Activated T-helper 1 cell treated with anti-CD3 and anti-CD28 coated beads, Interleukin-12 subunit alpha, Interleukin-12 subunit beta, Interleukin-2, Interleukin-4 antibody, amounts not matched to agents 30 ng/mL and 10 ng/mL and 1 ng/mL, durations not matched to agents 14 hours and 24 hours and 36 hours (primary cell): ENCODE data around the gene MBTD1. TPM values are rescaled to one million over a fixed set of nuclear protein-coding genes. Genes with fewer than 3 reads are reported as not detected.
"Not testable (repeated sequence)": the region's sequence is repeated elsewhere in the genome, so short reads cannot be mapped to it uniquely, and the experiment has no call there.

Experiments
- DNase-seq: peaks from one replicate; pipeline ENCODE4 v3.0.0; 2021; ENCODE audit warnings: low spot score
- H3K27ac Mint-ChIP-seq: one replicate; pipeline ENCODE4 v1.8.0; 2021; ENCODE audit warnings: mild to moderate bottlenecking, mixed read lengths
- H3K27me3 Mint-ChIP-seq: one replicate; pipeline ENCODE4 v1.8.0; 2022; ENCODE audit warnings: mild to moderate bottlenecking, moderate library complexity, mixed read lengths; ENCODE audit not compliant: insufficient read depth
- H3K36me3 Mint-ChIP-seq: one replicate; pipeline ENCODE4 v1.8.0; 2021; ENCODE audit warnings: low read depth, mixed read lengths
- H3K4me1 Mint-ChIP-seq: one replicate; pipeline ENCODE4 v1.8.0; 2021; ENCODE audit warnings: low read depth, mixed read lengths
- H3K4me3 Mint-ChIP-seq: one replicate; pipeline ENCODE4 v1.8.0; 2021; ENCODE audit warnings: mild to moderate bottlenecking, moderate library complexity, mixed read lengths
- H3K9me3 Mint-ChIP-seq: one replicate; pipeline ENCODE4 v1.8.0; 2021; ENCODE audit warnings: mixed read lengths
- intact Hi-C: fragments of 100-400 bp; cut with micrococcal nuclease; formaldehyde crosslinking; loops from one replicate; pipeline ENCODE4 v1.15.1; 2024
- total RNA-seq: library from RNA; stranded (reverse); gene quantifications from 2 replicates; pipeline ENCODE4 v1.2.3, GENCODE V29; 2022

The MBTD1 gene
- total RNA-seq, 1 donor from 2014 or later: 12.0 TPM

DNA sequence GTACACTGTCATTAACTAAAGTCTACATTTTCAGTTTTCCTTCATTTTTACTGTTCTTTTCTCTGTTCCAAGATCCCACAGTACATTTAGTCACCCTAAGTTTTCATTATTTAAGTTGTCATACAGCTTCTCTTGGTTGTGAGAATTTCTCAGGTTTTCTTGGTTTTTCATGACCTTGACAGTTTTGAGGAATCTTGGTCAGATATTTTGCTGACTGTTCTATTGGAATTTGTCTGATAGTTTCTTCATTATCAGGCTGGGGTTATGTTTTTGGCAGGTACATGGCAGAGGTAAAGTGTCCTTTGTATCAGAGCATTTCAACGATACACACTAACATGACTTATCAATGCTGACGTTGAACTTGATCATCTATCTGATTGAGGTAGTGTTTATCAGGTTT is 19.6 kb downstream of the MBTD1 start:
- no peak overlapping the region for H3K27ac Mint-ChIP-seq
- H3K4me3 Mint-ChIP-seq: no peak overlapping the region
- peaks cover 25% of the 10 kb centered on the region for H3K4me1 Mint-ChIP-seq
- no peaks in the 10 kb centered on the region for H3K9me3 Mint-ChIP-seq
- no peak for DNase-seq
- no peaks in the 10 kb centered on the region for H3K27me3 Mint-ChIP-seq
- intact Hi-C loops: no loop called here
- H3K36me3 Mint-ChIP-seq: peaks cover 4% of the 10 kb centered on the region

GRCh38 chr17:51238255-51238887 is 21.5 kb downstream of the MBTD1 start:
- DNase-seq: no peak
- Mint-ChIP-seq H3K4me3 (peak overlapping the region; percentile 3), H3K27ac (peak overlapping the region; percentile 11), H3K4me1 (peaks cover 31% of the 10 kb centered on the region), H3K27me3 (no peaks in the 10 kb centered on the region), H3K36me3 (peaks cover 4% of the 10 kb centered on the region), H3K9me3 (no peaks in the 10 kb centered on the region)
- intact Hi-C loops: no loop called here

- DNase-seq: no peak
- Mint-ChIP-seq H3K9me3 (no peaks in the 10 kb centered on the region), H3K36me3 (peaks cover 3% of the 10 kb centered on the region), H3K27ac (no peak overlapping the region), H3K4me1 (peaks cover 33% of the 10 kb centered on the region), H3K27me3 (no peaks in the 10 kb centered on the region), H3K4me3 (no peak overlapping the region)
- intact Hi-C loops: no loop called here
Observed at GRCh38 chr17:51234162-51234561, 25.7 kb downstream of the MBTD1 start.

DNA sequence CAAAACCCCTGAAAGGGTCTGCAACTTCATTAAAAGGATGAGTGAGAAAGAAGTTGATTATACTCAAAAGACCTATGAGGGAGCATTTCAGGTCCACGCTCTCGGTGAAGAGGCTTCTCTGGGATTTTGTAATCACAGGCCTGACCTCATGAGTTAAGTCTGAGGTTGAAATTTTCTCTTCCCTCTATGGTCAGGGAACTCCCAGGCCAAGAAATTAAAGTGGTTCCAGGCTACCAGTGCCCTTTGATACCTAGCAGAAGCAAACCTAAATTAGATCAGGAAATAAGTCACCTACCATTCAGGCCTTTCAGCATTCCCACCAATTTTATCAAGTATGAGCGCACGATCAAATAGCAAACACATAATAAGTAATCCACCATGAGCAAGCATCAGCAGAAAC is 27.9 kb downstream of the MBTD1 start:
- Mint-ChIP-seq H3K4me1 (peaks cover 16% of the 10 kb centered on the region), H3K36me3 (peaks cover 2% of the 10 kb centered on the region), H3K9me3 (no peaks in the 10 kb centered on the region), H3K27me3 (no peaks in the 10 kb centered on the region), H3K4me3 (no peak overlapping the region), H3K27ac (no peak overlapping the region)
- intact Hi-C loops: no loop called here
- DNase-seq: no peak

- DNase-seq: no peak
- peaks cover 18% of the 10 kb centered on the region for H3K4me1 Mint-ChIP-seq
- H3K36me3 Mint-ChIP-seq: peaks cover 2% of the 10 kb centered on the region
- H3K9me3 Mint-ChIP-seq: no peaks in the 10 kb centered on the region
- H3K27me3 Mint-ChIP-seq: no peaks in the 10 kb centered on the region
- no peak overlapping the region for H3K27ac Mint-ChIP-seq
- intact Hi-C loops: no loop called here
- H3K4me3 Mint-ChIP-seq: no peak overlapping the region
Observed at GRCh38 chr17:51230306-51230705, 29.5 kb downstream of the MBTD1 start.

GRCh38 chr17:51229889-51230288 is 30.0 kb downstream of the MBTD1 start:
- H3K4me1 Mint-ChIP-seq: peaks cover 22% of the 10 kb centered on the region
- intact Hi-C loops: no loop called here

GRCh38 chr17:51228161-51228560 is 31.7 kb downstream of the MBTD1 start:
- Mint-ChIP-seq H3K36me3 (peaks cover 12% of the 10 kb centered on the region), H3K27me3 (no peaks in the 10 kb centered on the region), H3K27ac (no peak overlapping the region), H3K4me3 (no peak overlapping the region), H3K4me1 (peaks cover 28% of the 10 kb centered on the region), H3K9me3 (no peaks in the 10 kb centered on the region)
- intact Hi-C loops: no loop called here
- DNase-seq: no peak

More at GRCh38 chr17:51229889-51230288, 30.0 kb downstream of the MBTD1 start:
- DNase-seq: no peak
- Mint-ChIP-seq H3K4me3 (no peak overlapping the region), H3K27me3 (no peaks in the 10 kb centered on the region), H3K27ac (no peak overlapping the region), H3K9me3 (no peaks in the 10 kb centered on the region), H3K36me3 (peaks cover 4% of the 10 kb centered on the region)

- Mint-ChIP-seq H3K36me3 (peaks cover 17% of the 10 kb centered on the region), H3K4me1 (peaks cover 25% of the 10 kb centered on the region)
- H3K9me3 Mint-ChIP-seq, DNase-seq, H3K27me3 Mint-ChIP-seq, intact Hi-C loops, H3K27ac Mint-ChIP-seq, H3K4me3 Mint-ChIP-seq: not testable (repeated sequence)
Observed at GRCh38 chr17:51225523-51225922, 34.3 kb downstream of the MBTD1 start.

DNA sequence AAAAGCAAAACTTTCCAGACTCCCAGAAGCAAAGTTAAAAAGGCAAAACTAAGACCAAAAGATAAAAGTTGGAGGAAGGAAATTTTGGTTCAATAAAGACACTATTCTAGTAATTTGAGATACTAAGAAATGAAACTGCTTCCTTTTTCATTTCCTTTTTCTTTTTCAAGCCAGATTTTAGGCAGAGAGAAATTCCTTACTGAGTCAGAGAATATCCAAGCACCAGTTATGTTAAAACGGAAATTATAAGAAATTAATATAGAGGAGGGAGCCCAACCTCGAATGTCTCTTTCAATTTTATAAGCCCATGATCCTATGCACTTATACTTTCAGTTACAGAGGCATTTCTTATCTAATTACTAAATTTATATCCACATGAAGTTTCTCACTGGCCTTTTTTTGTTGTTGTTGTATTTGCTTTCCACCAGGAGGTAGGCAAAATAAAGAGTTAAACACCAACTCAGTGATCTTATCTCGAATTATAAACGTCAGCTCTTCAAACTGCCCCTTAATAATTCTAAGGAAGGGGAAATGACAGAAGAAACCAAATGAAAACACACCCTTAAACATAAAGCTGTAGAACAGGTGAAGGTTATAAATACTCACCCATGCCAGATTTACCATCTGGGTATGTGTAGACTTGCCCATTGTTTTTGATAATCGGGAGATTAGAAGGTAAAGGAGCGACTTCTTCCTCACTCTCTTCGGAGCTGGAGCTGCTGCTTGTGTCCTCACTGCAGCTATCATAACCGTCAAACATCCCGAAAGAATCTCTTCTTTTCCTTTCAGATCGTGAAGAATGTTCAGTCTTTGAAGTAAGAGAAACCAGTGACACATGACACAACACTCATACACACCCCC is 35.2 kb downstream of the MBTD1 start:
- Mint-ChIP-seq H3K4me3 (no peak overlapping the region), H3K27me3 (no peaks in the 10 kb centered on the region), H3K9me3 (no peaks in the 10 kb centered on the region), H3K4me1 (peaks cover 19% of the 10 kb centered on the region), H3K36me3 (peaks cover 24% of the 10 kb centered on the region), H3K27ac (peak overlapping the region; percentile 50)
- intact Hi-C loops: no loop called here
- DNase-seq: no peak

DNA sequence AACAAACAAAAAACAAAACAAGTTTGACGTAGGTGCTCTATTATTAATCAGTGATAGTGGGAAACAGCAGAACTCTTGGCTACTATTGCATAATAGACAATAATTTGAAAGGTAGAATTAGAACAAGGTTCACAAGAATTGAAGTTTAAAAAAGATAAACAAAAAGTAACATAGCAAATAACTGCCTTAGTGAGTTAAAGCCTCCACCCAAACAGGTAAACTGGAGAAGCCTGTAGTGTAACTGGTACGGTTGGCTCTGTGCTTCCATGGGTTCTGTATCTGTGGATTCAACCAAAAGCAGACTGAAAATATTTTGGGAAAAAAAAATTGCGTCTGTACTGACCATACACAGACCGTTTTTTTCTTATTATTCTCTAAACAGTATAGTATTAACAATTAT is 38.5 kb downstream of the MBTD1 start:
- Mint-ChIP-seq H3K27me3 (no peaks in the 10 kb centered on the region), H3K4me1 (peaks cover 19% of the 10 kb centered on the region), H3K27ac (no peak overlapping the region), H3K36me3 (peaks cover 34% of the 10 kb centered on the region), H3K9me3 (no peaks in the 10 kb centered on the region), H3K4me3 (no peak overlapping the region)
- DNase-seq: no peak
- intact Hi-C loops: no loop called here

GRCh38 chr17:51217946-51218345 is 41.9 kb downstream of the MBTD1 start:
- DNase-seq: no peak
- no peak overlapping the region for H3K4me3 Mint-ChIP-seq
- no peaks in the 10 kb centered on the region for H3K27me3 Mint-ChIP-seq
- peaks cover 30% of the 10 kb centered on the region for H3K36me3 Mint-ChIP-seq
- H3K4me1 Mint-ChIP-seq: no peaks in the 10 kb centered on the region
- H3K27ac Mint-ChIP-seq: no peak overlapping the region
- intact Hi-C loops: no loop called here
- no peaks in the 10 kb centered on the region for H3K9me3 Mint-ChIP-seq

DNA sequence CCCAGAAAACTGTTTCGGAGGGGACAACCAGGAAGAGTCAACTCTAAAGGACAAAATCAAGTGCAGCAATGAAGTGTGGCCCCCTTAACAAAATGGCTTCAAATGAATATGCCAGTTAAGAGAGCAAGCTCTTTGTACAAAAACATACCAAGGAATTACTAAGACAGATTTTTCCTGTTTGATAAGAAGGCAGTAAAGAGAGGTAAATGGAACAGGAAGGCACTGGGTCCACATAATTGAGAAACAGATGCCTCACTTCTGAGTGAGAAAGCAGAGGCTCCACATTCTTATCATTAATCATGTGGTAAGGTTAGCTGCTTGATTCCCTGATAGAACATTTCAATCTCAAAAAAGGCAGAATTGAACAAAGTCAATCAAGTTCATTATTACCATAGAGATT is 44.9 kb downstream of the MBTD1 start:
- Mint-ChIP-seq H3K27me3 (no peaks in the 10 kb centered on the region), H3K4me3 (no peak overlapping the region), H3K4me1 (no peaks in the 10 kb centered on the region), H3K27ac (no peak overlapping the region), H3K9me3 (no peaks in the 10 kb centered on the region), H3K36me3 (peaks cover 21% of the 10 kb centered on the region)
- DNase-seq: no peak
- intact Hi-C loops: no loop called here

GRCh38 chr17:51203838-51204237 is 56.0 kb downstream of the MBTD1 start:
- Mint-ChIP-seq H3K4me1 (peaks cover 9% of the 10 kb centered on the region), H3K36me3 (peaks cover 38% of the 10 kb centered on the region), H3K9me3 (no peaks in the 10 kb centered on the region)

More at GRCh38 chr17:51203838-51204237, 56.0 kb downstream of the MBTD1 start:
- intact Hi-C loops: no loop called here
- H3K27ac Mint-ChIP-seq: no peak overlapping the region
- H3K4me3 Mint-ChIP-seq: no peak overlapping the region
- DNase-seq: no peak
- no peaks in the 10 kb centered on the region for H3K27me3 Mint-ChIP-seq
